ENCODE results near the gene FBLN1. TPM values are rescaled to one million over a fixed set of nuclear protein-coding genes. Genes with fewer than 3 reads are reported as not detected.

Gene FBLN1
- polyA plus RNA-seq, 1 of the 3 experiments (the other 2 are of a cell fraction), result 147 TPM

- CTCF ChIA-PET, result interaction anchor here (1.1 to 1.7 kb wide), 3 partner anchors 13 to 54 kb away, joined by 3 to 9 read pairs (median 4); no protein-coding TSS in a partner anchor
- no peaks in the 10 kb centered on the region for H3F3A ChIP-seq (replicated peaks; ENCODE audit: insufficient read depth)
These were observed 21.5 kb downstream of the FBLN1 start for GRCh38 chr22:45524157-45524556.

More at GRCh38 chr22:45524157-45524556, 21.5 kb downstream of the FBLN1 start:
- POLR2A ChIA-PET, result no interaction called here
- no peaks in the 10 kb centered on the region for H3K79me2 ChIP-seq (ENCODE audit: insufficient read depth)
- H3K9me2 ChIP-seq, result no peaks in the 10 kb centered on the region
- H4K20me1 ChIP-seq (ENCODE audit: insufficient read depth), result no peaks in the 10 kb centered on the region
- TF ChIP-seq ELF1 (IDR thresholded peaks at IDR 0.05) (no peak), IRF3 (IDR thresholded peaks at IDR 0.05; ENCODE audit: low read depth, low read length) (no peak), YY1 (IDR thresholded peaks at IDR 0.05; ENCODE audit: low read depth) (no peak), MAX (IDR thresholded peaks at IDR 0.05; ENCODE audit: low read depth) (no peak), REST (IDR thresholded peaks at IDR 0.05; ENCODE audit: low read depth, low read length) (no peak), TAF1 (IDR thresholded peaks at IDR 0.05; ENCODE audit: borderline replicate concordance, low read depth, low read length) (no peak), GABPA (IDR thresholded peaks at IDR 0.05; ENCODE audit: low read depth) (no peak), EZH2phosphoT487 (IDR thresholded peaks at IDR 0.05; ENCODE audit: borderline replicate concordance, low read depth) (no peak), SMC3 (IDR thresholded peaks at IDR 0.05; ENCODE audit: low read depth, low read length) (no peak), JUND (IDR thresholded peaks at IDR 0.05) (no peak), GATA2 (CRISPR knock-in tag; IDR thresholded peaks at IDR 0.05) (no peak), FOXM1 (IDR thresholded peaks at IDR 0.05; ENCODE audit: low read depth) (no peak), NFIC (IDR thresholded peaks at IDR 0.05; ENCODE audit: borderline replicate concordance) (no peak), FOXJ3 (CRISPR knock-in tag; IDR thresholded peaks at IDR 0.05) (no peak), CTCF (IDR thresholded peaks at IDR 0.05) (no peak)
- H3K4me1 ChIP-seq (ENCODE audit: control insufficient read depth in 1 of 2, insufficient read depth in 2 of 2, low read depth in 1 of 2, low read length in 1 of 2), result no peaks in the 10 kb centered on the region; a peak in 1 of 4 replicates
- no peak overlapping the region for H2AFZ ChIP-seq (ENCODE audit: low read depth)
- no peak overlapping the region for H3K9ac ChIP-seq
- H3K27me3 ChIP-seq (ENCODE audit: insufficient read depth), result no peaks in the 10 kb centered on the region
- WGBS (ENCODE audit: low lambda C conversion rate), result 90% methylated on average over 4 of the region's 6 CpGs
- H3K4me2 ChIP-seq, result no peak overlapping the region
- H3K27ac ChIP-seq (ENCODE audit: low read depth in 2 of 2, low read length in 1 of 2), result no peak overlapping the region
- DNase-seq, result no peak
- H3K9me3 ChIP-seq, result no peaks in the 10 kb centered on the region
- no peak overlapping the region for H3K4me3 ChIP-seq (ENCODE audit: low read depth in 2 of 2, low read length in 1 of 2)
- peaks cover 0 to 23% of the 10 kb centered on the region in 2 experiments for H3K36me3 ChIP-seq (replicated peaks in 1 of 2; ENCODE audit: control insufficient read depth in 1 of 2, insufficient read depth in 2 of 2, low read length in 1 of 2)
